GM23248 (cell line): ENCODE data around the gene EIF2B5.

ENCODE experiments used
- EZH2 ChIP-seq: fragments of 200-600 bp; sonication (generic); IDR thresholded peaks from 2 replicates; pipeline ENCODE4 v1.6.1; 2018; ENCODE audit warnings: antibody characterized with exemption, mild to moderate bottlenecking; ENCODE audit not compliant: insufficient read depth, poor library complexity, severe bottlenecking
- EZH2phosphoT487 ChIP-seq: fragments of 200-600 bp; sonication (generic); IDR thresholded peaks from 2 replicates; pipeline ENCODE4 v1.6.1; 2018; ENCODE audit warnings: antibody characterized with exemption, moderate library complexity, mild to moderate bottlenecking, low read depth; ENCODE audit not compliant: insufficient read depth

DNA sequence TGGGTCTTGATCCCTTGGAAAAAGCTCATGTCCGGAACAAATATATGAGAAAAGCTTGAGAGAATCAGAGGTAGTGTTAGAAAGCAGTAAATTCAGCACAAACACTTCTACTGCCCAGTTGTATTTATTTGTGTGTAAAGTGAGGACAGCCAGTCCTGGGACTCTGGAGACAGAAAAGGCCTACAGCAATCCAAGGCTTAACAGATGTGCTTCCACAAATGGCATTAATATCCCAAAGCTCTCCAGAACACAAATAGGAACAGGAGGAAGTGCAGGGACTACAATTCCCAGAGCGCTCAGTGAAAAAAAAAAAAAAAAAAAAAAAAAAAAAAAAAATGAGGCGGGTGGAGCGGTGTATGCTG lies 39.1 kb downstream of the EIF2B5 start:
- TF ChIP-seq EZH2phosphoT487 (no peak), EZH2 (no peak)
